GM23338 (cell line): ENCODE data around the gene FBN2. TPM values are rescaled to one million over a fixed set of nuclear protein-coding genes. Genes with fewer than 3 reads are reported as not detected.

Experiments used
- ATAC-seq: fragments of 200-7000 bp; cut with Tn5 transposase; 3 replicates; pipeline ENCODE4 v1.9.1; 2020
- DNase-seq: peaks from one replicate; pipeline ENCODE4 v3.0.0-alpha.2; 2015; ENCODE audit warnings: low spot score
- H2AFZ ChIP-seq: fragments of 200-600 bp; sonication (generic); 2 replicates; pipeline ENCODE4 v1.8.0; 2016; ENCODE audit warnings: antibody characterized with exemption, mild to moderate bottlenecking, moderate library complexity
- H3F3A ChIP-seq: fragments of 200-600 bp; sonication (generic); replicated peaks from 2 replicates; pipeline ENCODE4 v1.8.0; 2017; ENCODE audit warnings: antibody characterized with exemption, mixed run types, low read depth
- H3K27ac ChIP-seq: fragments of 200-600 bp; sonication (generic); 2 replicates; pipeline ENCODE4 v1.6.1; 2016; ENCODE audit warnings: low read depth
- H3K27me3 ChIP-seq: fragments of 200-600 bp; sonication (generic); 2 replicates; pipeline ENCODE4 v1.8.0; 2016; ENCODE audit warnings: mild to moderate bottlenecking, mixed run types, moderate library complexity; ENCODE audit not compliant: insufficient read depth
- H3K36me3 ChIP-seq: fragments of 200-600 bp; sonication (generic); 2 replicates; pipeline ENCODE4 v1.8.0; 2016; ENCODE audit warnings: mild to moderate bottlenecking; ENCODE audit not compliant: insufficient read depth
- H3K4me1 ChIP-seq: fragments of 200-600 bp; sonication (generic); 2 replicates; pipeline ENCODE4 v1.8.0; 2016; ENCODE audit warnings: mild to moderate bottlenecking, moderate library complexity; ENCODE audit not compliant: insufficient read depth
- H3K4me2 ChIP-seq: fragments of 200-600 bp; sonication (generic); 2 replicates; pipeline ENCODE4 v1.7.1; 2017; ENCODE audit warnings: mixed run types
- H3K4me3 ChIP-seq: fragments of 200-600 bp; sonication (generic); 2 replicates; pipeline ENCODE4 v1.6.1; 2016; ENCODE audit warnings: mixed run types
- H3K79me2 ChIP-seq: fragments of 200-600 bp; sonication (generic); replicated peaks from 2 replicates; pipeline ENCODE4 v1.8.0; 2017; ENCODE audit warnings: mild to moderate bottlenecking; ENCODE audit not compliant: insufficient read depth
- H3K9me2 ChIP-seq: fragments of 200-600 bp; sonication (generic); 2 replicates; pipeline ENCODE4 v1.8.0; 2017; ENCODE audit not compliant: insufficient read depth
- H4K20me1 ChIP-seq: fragments of 200-600 bp; sonication (generic); replicated peaks from 2 replicates; pipeline ENCODE4 v1.8.0; 2017; ENCODE audit warnings: mild to moderate bottlenecking; ENCODE audit not compliant: insufficient read depth
- H3K27ac Mint-ChIP-seq: 2 replicates; pipeline ENCODE4 v1.8.0; 2020; ENCODE audit warnings: inconsistent platforms, mild to moderate bottlenecking, moderate library complexity, mixed read lengths
- H3K27me3 Mint-ChIP-seq: 3 replicates; pipeline ENCODE4 v1.8.0; 2022; ENCODE audit warnings: low read depth, mild to moderate bottlenecking, moderate library complexity, mixed read lengths, inconsistent platforms; ENCODE audit not compliant: insufficient read depth, poor library complexity
- H3K36me3 Mint-ChIP-seq: 3 replicates; pipeline ENCODE4 v1.8.0; 2021; ENCODE audit warnings: low read depth, mild to moderate bottlenecking, inconsistent platforms, moderate library complexity, mixed read lengths
- H3K4me1 Mint-ChIP-seq: 3 replicates; pipeline ENCODE4 v1.8.0; 2020; ENCODE audit warnings: mild to moderate bottlenecking, inconsistent platforms, mixed read lengths
- H3K4me3 Mint-ChIP-seq: 3 replicates; pipeline ENCODE4 v1.8.0; 2021; ENCODE audit warnings: moderate library complexity, mild to moderate bottlenecking, inconsistent platforms, mixed read lengths
- H3K9me3 Mint-ChIP-seq: 3 replicates; pipeline ENCODE4 v1.8.0; 2020; ENCODE audit warnings: moderate library complexity, mild to moderate bottlenecking, inconsistent platforms, mixed read lengths
- CREB1 ChIP-seq: fragments of 250-450 bp; sonication (Bioruptor Pico); IDR thresholded peaks from 2 replicates; pipeline ENCODE4 v1.5.0; 2020; ENCODE audit warnings: low read depth, mild to moderate bottlenecking, moderate library complexity
- ETS1 ChIP-seq: IDR thresholded peaks from 2 replicates; pipeline ENCODE4 v1.6.1; 2016; ENCODE audit warnings: antibody characterized with exemption
- EZH2 ChIP-seq: fragments of 200-600 bp; sonication (generic); IDR thresholded peaks from one replicate; pipeline ENCODE4 v1.8.0; 2017; ENCODE audit warnings: antibody characterized with exemption, mild to moderate bottlenecking, low read depth; ENCODE audit not compliant: unreplicated experiment
- EZH2phosphoT487 ChIP-seq: fragments of 200-600 bp; sonication (generic); IDR thresholded peaks from one replicate; pipeline ENCODE4 v1.8.1; 2018; ENCODE audit warnings: antibody characterized with exemption; ENCODE audit not compliant: unreplicated experiment
- JUNB ChIP-seq: IDR thresholded peaks from one replicate; pipeline ENCODE4 v1.6.1; 2016; ENCODE audit warnings: antibody characterized with exemption; ENCODE audit not compliant: unreplicated experiment
- NANOG ChIP-seq: IDR thresholded peaks from 2 replicates; pipeline ENCODE4 v1.6.1; 2016; ENCODE audit warnings: antibody characterized with exemption, borderline replicate concordance
- POLR2AphosphoS5 ChIP-seq: IDR thresholded peaks from 2 replicates; pipeline ENCODE4 v1.6.1; 2016; ENCODE audit warnings: antibody characterized with exemption, low read depth
- STAT1 ChIP-seq: IDR thresholded peaks from one replicate; pipeline ENCODE4 v1.6.1; 2016; ENCODE audit warnings: antibody characterized with exemption; ENCODE audit not compliant: unreplicated experiment
- ZNF114 ChIP-seq: fragments of 250-450 bp; sonication (Bioruptor Pico); IDR thresholded peaks from 2 replicates; pipeline ENCODE4 v1.5.0; 2020; ENCODE audit warnings: mild to moderate bottlenecking, moderate library complexity
- ZNF331 ChIP-seq: fragments of 250-450 bp; sonication (Bioruptor Pico); IDR thresholded peaks from 2 replicates; pipeline ENCODE4 v1.5.0; 2020; ENCODE audit warnings: low read depth, mild to moderate bottlenecking, moderate library complexity
- ZNF462 ChIP-seq: fragments of 250-450 bp; sonication (Bioruptor Pico); IDR thresholded peaks from 2 replicates; pipeline ENCODE4 v1.5.0; 2020; ENCODE audit warnings: mild to moderate bottlenecking, moderate library complexity
- polyA plus RNA-seq: library from polyadenylated mRNA; unstranded; fragments of >200 nt; fragmentation: Nextera tagmentation; extraction: Ambion mirVana; gene quantifications from 2 replicates; pipeline ENCODE4 v1.2.1, GENCODE V29; 2016
- total RNA-seq: library from RNA; depleted of rRNA; stranded (reverse); fragments of >200 nt; shearing (Covaris generic); gene quantifications from 2 replicates; pipeline ENCODE4 v1.2.3, GENCODE V29; 2014
- TF ChIP-seq, protein P1 (sequence below): IDR thresholded peaks from one replicate; pipeline ENCODE4 v1.6.1; 2018; ENCODE audit warnings: antibody characterized with exemption; ENCODE audit not compliant: unreplicated experiment
- TF ChIP-seq, protein P2 (sequence below), 2 experiments: fragments of 200-600 bp in 1 of 2; sonication (generic) in 1 of 2; conservative IDR thresholded peaks; 2 replicates each; pipeline versions ENCODE4 v1.5.1 to v1.6.1; 2016 to 2017; ENCODE audit warnings: antibody characterized with exemption in 2 of 2, low read depth in 2 of 2, mild to moderate bottlenecking in 2 of 2, moderate library complexity in 1 of 2

Gene FBN2
- total and polyA plus RNA-seq, 2 experiments from 2014 or later = 2.6 to 13.6 TPM

- ATAC-seq (no peak), DNase-seq (no peak)
- peaks cover 31% of the 10 kb centered on the region for H3K36me3 Mint-ChIP-seq
- H3K4me1 Mint-ChIP-seq = no peaks in the 10 kb centered on the region
- no peak overlapping the region for H3K27ac Mint-ChIP-seq
- no peak overlapping the region for H3K4me2 ChIP-seq
- H3K9me3 Mint-ChIP-seq = no peaks in the 10 kb centered on the region
- H3K36me3 ChIP-seq = no peaks in the 10 kb centered on the region
- no peaks in the 10 kb centered on the region for H3F3A ChIP-seq
- no peaks in the 10 kb centered on the region for H4K20me1 ChIP-seq
- no peaks in the 10 kb centered on the region for H3K27me3 Mint-ChIP-seq
- TF ChIP-seq ZNF114 (CRISPR knock-in tag) (no peak), POLR2AphosphoS5 (no peak), NANOG (no peak), ETS1 (no peak), ZNF462 (CRISPR knock-in tag) (no peak), ZNF331 (CRISPR knock-in tag) (no peak), JUNB (no peak), EZH2 (no peak), CREB1 (CRISPR knock-in tag) (no peak), EZH2phosphoT487 (no peak), STAT1 (no peak)
- TF ChIP-seq, protein P1, sequence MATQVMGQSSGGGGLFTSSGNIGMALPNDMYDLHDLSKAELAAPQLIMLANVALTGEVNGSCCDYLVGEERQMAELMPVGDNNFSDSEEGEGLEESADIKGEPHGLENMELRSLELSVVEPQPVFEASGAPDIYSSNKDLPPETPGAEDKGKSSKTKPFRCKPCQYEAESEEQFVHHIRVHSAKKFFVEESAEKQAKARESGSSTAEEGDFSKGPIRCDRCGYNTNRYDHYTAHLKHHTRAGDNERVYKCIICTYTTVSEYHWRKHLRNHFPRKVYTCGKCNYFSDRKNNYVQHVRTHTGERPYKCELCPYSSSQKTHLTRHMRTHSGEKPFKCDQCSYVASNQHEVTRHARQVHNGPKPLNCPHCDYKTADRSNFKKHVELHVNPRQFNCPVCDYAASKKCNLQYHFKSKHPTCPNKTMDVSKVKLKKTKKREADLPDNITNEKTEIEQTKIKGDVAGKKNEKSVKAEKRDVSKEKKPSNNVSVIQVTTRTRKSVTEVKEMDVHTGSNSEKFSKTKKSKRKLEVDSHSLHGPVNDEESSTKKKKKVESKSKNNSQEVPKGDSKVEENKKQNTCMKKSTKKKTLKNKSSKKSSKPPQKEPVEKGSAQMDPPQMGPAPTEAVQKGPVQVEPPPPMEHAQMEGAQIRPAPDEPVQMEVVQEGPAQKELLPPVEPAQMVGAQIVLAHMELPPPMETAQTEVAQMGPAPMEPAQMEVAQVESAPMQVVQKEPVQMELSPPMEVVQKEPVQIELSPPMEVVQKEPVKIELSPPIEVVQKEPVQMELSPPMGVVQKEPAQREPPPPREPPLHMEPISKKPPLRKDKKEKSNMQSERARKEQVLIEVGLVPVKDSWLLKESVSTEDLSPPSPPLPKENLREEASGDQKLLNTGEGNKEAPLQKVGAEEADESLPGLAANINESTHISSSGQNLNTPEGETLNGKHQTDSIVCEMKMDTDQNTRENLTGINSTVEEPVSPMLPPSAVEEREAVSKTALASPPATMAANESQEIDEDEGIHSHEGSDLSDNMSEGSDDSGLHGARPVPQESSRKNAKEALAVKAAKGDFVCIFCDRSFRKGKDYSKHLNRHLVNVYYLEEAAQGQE = no peak
- TF ChIP-seq, protein P2, sequence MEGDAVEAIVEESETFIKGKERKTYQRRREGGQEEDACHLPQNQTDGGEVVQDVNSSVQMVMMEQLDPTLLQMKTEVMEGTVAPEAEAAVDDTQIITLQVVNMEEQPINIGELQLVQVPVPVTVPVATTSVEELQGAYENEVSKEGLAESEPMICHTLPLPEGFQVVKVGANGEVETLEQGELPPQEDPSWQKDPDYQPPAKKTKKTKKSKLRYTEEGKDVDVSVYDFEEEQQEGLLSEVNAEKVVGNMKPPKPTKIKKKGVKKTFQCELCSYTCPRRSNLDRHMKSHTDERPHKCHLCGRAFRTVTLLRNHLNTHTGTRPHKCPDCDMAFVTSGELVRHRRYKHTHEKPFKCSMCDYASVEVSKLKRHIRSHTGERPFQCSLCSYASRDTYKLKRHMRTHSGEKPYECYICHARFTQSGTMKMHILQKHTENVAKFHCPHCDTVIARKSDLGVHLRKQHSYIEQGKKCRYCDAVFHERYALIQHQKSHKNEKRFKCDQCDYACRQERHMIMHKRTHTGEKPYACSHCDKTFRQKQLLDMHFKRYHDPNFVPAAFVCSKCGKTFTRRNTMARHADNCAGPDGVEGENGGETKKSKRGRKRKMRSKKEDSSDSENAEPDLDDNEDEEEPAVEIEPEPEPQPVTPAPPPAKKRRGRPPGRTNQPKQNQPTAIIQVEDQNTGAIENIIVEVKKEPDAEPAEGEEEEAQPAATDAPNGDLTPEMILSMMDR (conservative IDR thresholded peaks at IDR 0.05; ENCODE audit: low read depth in 2 of 2) = no peak
- H2AFZ ChIP-seq = no peak overlapping the region
- H3K4me1 ChIP-seq = no peaks in the 10 kb centered on the region
- no peaks in the 10 kb centered on the region for H3K79me2 ChIP-seq
- no peaks in the 10 kb centered on the region for H3K27me3 ChIP-seq
- no peak overlapping the region for H3K27ac ChIP-seq
- H3K4me3 ChIP-seq = no peak overlapping the region
- H3K9me2 ChIP-seq = peaks cover 2% of the 10 kb centered on the region; the same call in 1 of the 2 replicates
- no peak overlapping the region for H3K4me3 Mint-ChIP-seq
Measured at GRCh38 chr5:128346038-128346437, 192.0 kb downstream of the FBN2 start.
